Activated T-helper 2 cell treated with anti-CD3 and anti-CD28 coated beads, Interferon-gamma antibody, Interleukin-2, Interleukin-4, amounts not matched to agents 10 μg/mL and 5 μg/mL and 100 μg/mL, durations not matched to agents 14 hours and 24 hours and 36 hours (primary cell): ENCODE measurements around the gene SPOCD1. TPM values are rescaled to one million over a fixed set of nuclear protein-coding genes. Genes with fewer than 3 reads are reported as not detected.

Experiments
- DNase-seq: peaks from one replicate; pipeline ENCODE4 v3.0.0; 2021; ENCODE audit warnings: low spot score
- H3K27ac Mint-ChIP-seq: one replicate; pipeline ENCODE4 v1.8.0; 2021; ENCODE audit warnings: mixed read lengths
- H3K27me3 Mint-ChIP-seq: one replicate; pipeline ENCODE4 v1.8.0; 2021; ENCODE audit warnings: low read depth, mixed read lengths
- H3K36me3 Mint-ChIP-seq: one replicate; pipeline ENCODE4 v1.8.0; 2021; ENCODE audit warnings: low read depth, mixed read lengths
- H3K4me1 Mint-ChIP-seq: one replicate; pipeline ENCODE4 v1.8.0; 2021; ENCODE audit warnings: low read depth, mixed read lengths
- H3K4me3 Mint-ChIP-seq: one replicate; pipeline ENCODE4 v1.8.0; 2021; ENCODE audit warnings: low read depth, mild to moderate bottlenecking, moderate library complexity, mixed read lengths
- H3K9me3 Mint-ChIP-seq: one replicate; pipeline ENCODE4 v1.8.0; 2021; ENCODE audit warnings: mixed read lengths
- intact Hi-C: fragments of 100-400 bp; cut with micrococcal nuclease; formaldehyde crosslinking; loops from one replicate; pipeline ENCODE4 v1.15.1; 2023
- total RNA-seq: library from RNA; stranded (reverse); gene quantifications from 2 replicates; pipeline ENCODE4 v1.2.3, GENCODE V29; 2022

SPOCD1 gene
- total RNA-seq, 1 donor from 2014 or later = not detected

DNA sequence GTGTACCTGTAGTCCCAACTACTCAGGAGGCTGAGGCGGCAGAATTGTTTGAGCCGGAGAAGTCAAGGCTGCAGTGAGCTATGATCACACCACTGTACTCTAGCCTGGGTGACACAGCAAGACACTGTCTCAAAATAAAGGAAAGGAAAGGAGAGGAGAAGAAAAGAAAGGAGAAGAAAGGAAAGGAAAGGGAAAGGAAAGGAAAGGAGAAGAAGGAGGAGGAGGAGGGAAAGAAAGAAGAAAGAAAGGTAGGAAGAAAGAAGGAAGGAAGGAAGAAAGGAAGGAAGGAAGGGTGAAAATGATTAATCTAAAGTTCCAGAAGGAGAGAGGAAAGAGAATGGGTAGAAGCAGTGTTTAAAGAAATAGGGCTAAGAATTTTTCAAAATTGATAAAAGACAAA, 12.2 kb downstream of the SPOCD1 start:
- peaks cover 33% of the 10 kb centered on the region for H3K27me3 Mint-ChIP-seq
- no peaks in the 10 kb centered on the region for H3K36me3 Mint-ChIP-seq
- intact Hi-C loops = no loop called here
- no peak overlapping the region for H3K4me3 Mint-ChIP-seq
- no peaks in the 10 kb centered on the region for H3K9me3 Mint-ChIP-seq
- DNase-seq = no peak
- no peak overlapping the region for H3K27ac Mint-ChIP-seq
- H3K4me1 Mint-ChIP-seq = peaks cover 5% of the 10 kb centered on the region

DNA sequence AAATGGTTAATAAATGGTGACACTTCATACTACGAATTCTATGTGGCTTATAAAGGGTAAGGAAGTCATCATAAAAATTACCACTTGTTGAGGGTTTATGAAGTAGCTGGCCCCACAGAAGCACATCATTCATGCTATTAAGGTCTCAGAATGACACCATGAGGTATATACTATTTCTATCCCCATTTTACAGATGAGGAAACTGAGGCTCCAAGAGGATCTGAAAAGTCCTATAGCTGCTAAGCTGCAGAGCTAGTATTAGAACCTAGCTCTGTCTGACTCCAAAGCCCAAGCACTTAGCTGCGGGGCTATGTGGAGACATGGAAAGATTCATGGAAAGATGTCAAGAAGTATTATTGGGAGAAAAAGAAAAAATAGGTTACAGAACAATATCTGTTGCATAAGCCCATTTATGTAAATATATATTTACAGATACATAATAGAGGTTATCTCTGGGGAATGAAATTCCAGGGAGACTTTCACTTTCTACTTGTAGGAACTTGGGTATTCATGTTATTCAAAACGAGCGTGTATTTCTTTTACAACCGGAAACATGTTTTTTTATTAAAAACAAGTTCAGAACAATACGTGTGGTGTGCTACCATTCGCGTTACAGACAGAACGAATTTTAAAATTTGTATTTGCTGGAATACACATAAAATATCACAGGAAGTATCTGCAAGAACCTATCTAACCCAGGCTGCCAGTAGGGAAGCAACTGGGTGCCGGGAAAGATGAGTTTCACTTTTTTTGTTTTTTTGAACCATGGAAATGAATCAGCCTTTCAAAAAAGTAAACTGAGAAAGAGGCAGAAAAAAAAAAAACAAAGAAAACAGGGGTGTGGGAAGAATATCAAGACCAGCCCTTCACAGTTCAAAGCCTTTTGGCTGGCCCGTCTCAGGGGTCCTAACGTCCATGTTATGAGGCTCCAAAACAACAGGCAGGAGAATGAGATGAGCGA, 13.4 kb downstream of the SPOCD1 start:
- H3K4me1 Mint-ChIP-seq = peaks cover 5% of the 10 kb centered on the region
- no peaks in the 10 kb centered on the region for H3K9me3 Mint-ChIP-seq
- no peaks in the 10 kb centered on the region for H3K36me3 Mint-ChIP-seq
- no peak for DNase-seq
- H3K4me3 Mint-ChIP-seq = no peak overlapping the region
- no peak overlapping the region for H3K27ac Mint-ChIP-seq
- intact Hi-C loops = no loop called here
- H3K27me3 Mint-ChIP-seq = peaks cover 27% of the 10 kb centered on the region

DNA sequence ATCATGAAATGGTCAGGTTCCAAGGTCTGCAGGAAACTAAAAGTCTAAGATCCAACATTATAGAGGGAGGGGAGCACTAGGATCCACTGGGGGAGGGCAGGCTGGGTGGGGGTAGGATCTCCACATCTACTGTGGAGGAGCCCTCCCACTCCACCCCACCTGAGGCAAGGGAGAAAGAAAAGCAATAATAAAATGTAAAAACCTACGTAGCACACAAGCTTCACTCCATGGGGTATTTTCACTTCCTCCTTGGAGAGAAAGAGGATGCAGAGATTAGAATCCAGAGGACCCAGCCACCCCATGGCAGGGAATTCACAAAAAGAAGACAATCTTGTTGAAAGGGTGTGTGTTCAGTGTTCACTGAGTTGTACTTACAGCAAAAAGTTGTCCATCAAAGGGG, 14.4 kb downstream of the SPOCD1 start:
- DNase-seq = no peak
- Mint-ChIP-seq H3K9me3 (no peaks in the 10 kb centered on the region), H3K36me3 (no peaks in the 10 kb centered on the region), H3K4me3 (no peak overlapping the region), H3K27ac (no peak overlapping the region), H3K27me3 (peaks cover 26% of the 10 kb centered on the region), H3K4me1 (peaks cover 5% of the 10 kb centered on the region)
- intact Hi-C loops = no loop called here

DNA sequence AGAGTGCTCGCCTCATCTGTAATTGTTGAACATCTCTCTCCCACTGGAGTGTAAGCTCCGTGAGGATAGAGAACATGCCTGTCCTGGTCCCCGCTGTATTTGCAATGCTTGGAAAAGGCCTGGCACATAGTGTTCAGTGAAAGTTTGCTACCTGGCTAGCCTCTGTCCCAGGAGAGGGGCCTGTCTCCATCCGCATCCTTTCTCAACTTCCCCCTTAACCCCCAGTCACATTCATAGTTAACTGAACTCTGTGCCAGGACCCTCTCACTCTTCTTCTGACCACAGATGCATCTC, 15.2 kb downstream of the SPOCD1 start:
- Mint-ChIP-seq H3K36me3 (no peaks in the 10 kb centered on the region), H3K4me1 (peaks cover 5% of the 10 kb centered on the region), H3K9me3 (no peaks in the 10 kb centered on the region), H3K27me3 (peaks cover 26% of the 10 kb centered on the region), H3K4me3 (no peak overlapping the region), H3K27ac (no peak overlapping the region)
- intact Hi-C loops = no loop called here
- DNase-seq = no peak

DNA sequence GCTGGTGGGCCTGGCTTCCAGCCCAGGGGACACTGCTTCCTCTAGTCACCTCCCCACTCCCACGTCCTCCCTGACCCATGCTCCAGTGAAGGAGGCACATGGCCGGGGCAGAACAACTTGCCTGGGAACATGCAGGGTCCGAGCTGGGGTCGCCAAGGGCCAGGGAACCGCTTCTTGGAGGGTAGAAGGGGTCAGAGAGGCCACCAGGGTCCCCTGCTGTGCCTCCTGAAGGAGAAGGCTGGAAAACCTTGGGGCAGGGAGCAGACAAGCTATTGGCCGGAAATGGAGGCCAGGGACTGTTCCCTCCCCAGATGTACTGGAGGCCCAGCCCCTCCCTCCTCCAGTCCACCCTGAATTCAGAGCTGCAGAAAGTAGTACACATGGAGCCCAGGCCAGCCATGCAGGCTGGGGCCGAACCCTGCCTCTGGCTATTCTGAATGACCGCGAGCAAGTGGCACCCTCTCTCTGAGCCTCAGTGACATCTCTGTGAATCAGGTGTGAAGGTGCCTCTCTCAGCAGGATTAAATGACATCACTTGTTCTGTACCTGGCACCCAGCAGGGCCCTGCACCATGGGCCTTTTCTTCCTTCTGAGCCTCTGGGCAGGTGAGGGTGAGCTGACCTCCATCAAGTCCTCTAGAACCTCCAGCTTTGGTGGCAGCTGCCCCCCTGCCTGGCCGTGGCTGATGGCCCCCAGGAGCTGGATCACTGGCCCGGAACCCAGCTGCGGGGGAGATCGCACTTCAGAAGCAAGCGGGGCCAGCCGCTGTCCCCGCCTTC, 15.7 kb downstream of the SPOCD1 start:
- H3K4me1 Mint-ChIP-seq = peaks cover 5% of the 10 kb centered on the region
- peaks cover 21% of the 10 kb centered on the region for H3K27me3 Mint-ChIP-seq
- H3K9me3 Mint-ChIP-seq = no peaks in the 10 kb centered on the region
- H3K4me3 Mint-ChIP-seq = no peak overlapping the region
- no peak for DNase-seq
- H3K36me3 Mint-ChIP-seq = no peaks in the 10 kb centered on the region
- H3K27ac Mint-ChIP-seq = no peak overlapping the region
- intact Hi-C loops = no loop called here

DNA sequence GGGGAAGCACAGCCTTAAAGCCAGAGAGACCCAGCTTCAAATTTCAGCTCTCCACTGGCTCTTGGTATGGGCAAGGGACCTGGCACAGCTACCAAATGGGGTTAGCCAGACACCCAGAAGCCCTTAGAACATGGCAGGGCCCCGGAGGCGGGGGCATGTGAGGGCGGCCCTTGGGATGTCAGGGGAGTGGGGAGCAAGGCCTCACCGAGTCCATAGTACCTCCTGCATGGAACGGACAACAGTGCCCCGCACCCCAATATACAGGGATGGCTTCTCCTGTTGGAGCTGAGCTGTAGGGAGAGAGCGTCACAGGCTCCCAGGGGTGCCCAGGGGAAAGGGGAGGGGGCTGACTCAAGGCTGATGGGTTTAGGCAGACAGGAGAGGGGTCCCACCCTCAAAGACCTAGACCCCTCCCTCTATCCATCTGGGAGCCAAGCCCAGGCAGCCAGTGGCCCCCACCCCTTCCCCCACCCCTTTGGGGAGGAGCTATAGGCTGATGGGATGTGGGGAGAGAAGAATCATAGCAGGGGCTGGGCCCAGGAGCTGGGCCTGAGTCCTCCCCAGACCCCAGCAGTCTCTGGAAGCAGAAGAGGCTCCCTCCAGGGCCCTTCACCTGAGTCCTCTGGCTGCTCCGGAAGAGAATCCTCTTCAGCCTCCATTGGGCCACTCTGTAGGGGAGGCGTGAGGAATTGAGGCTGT, 16.5 kb downstream of the SPOCD1 start:
- peaks cover 5% of the 10 kb centered on the region for H3K4me1 Mint-ChIP-seq
- intact Hi-C loops = no loop called here
- no peaks in the 10 kb centered on the region for H3K9me3 Mint-ChIP-seq
- no peak overlapping the region for H3K27ac Mint-ChIP-seq
- no peak overlapping the region for H3K4me3 Mint-ChIP-seq
- no peak for DNase-seq
- peaks cover 21% of the 10 kb centered on the region for H3K27me3 Mint-ChIP-seq
- no peaks in the 10 kb centered on the region for H3K36me3 Mint-ChIP-seq

DNA sequence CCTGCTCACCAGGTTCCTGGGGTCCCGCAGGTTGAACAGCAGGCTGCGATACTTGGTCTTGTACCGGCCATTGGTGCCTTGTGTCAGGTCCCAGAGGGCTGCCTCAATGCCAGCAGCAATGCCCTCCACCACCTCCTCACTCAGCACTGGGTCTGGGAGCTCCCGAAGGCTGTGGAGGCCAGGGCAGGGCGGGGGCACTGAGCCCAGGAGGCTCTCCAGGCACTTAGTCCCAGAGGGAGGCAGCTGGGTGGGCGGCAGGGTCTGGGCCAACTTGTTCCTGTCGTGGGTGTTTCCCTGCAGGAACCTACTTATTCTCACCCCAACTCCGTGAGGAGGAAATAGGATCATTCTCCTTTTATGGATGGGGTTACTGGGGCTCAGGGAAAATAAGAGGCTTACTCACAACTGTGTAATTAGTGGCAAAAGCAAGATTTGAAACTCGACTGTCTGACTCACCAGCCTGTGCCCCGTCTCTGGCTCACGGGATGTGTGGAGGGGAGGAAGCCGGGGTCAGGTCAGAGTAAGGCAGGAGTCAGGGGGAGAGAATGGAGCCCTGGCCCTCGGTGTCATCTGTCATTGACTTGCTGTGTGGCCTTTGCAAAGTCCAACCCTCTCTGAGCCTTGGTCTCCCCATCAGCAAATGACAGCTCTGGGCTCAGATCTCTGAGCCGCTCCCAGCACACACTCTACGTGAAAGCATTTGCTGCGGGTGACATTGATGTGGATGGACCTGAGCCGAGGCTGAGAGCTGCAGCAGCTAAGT, 17.2 kb downstream of the SPOCD1 start:
- Mint-ChIP-seq H3K27ac (no peak overlapping the region), H3K27me3 (peaks cover 17% of the 10 kb centered on the region), H3K4me3 (no peak overlapping the region), H3K36me3 (no peaks in the 10 kb centered on the region), H3K9me3 (no peaks in the 10 kb centered on the region), H3K4me1 (peaks cover 5% of the 10 kb centered on the region)
- intact Hi-C loops = no loop called here
- DNase-seq = no peak

DNA sequence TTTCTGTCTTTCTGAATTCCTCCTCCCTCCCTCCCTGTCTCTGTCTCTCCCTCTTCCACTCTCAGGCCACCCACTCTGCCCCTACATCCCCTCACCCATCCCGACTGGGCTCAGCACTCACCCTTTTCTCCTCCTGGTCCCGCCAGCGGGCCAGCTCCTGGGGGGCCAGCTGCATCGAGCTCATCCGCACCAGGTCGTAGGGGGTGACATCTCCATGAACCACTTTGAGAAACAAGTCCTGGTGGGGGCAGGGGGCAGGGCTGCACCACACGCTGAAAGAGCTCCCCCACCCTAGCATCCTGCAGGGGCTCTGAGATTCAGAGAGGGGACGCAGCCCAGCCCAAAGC, 17.8 kb downstream of the SPOCD1 start:
- Mint-ChIP-seq H3K4me1 (peaks cover 5% of the 10 kb centered on the region), H3K27ac (no peak overlapping the region), H3K27me3 (peaks cover 14% of the 10 kb centered on the region), H3K4me3 (no peak overlapping the region), H3K9me3 (no peaks in the 10 kb centered on the region), H3K36me3 (no peaks in the 10 kb centered on the region)
- intact Hi-C loops = no loop called here
- no peak for DNase-seq

DNA sequence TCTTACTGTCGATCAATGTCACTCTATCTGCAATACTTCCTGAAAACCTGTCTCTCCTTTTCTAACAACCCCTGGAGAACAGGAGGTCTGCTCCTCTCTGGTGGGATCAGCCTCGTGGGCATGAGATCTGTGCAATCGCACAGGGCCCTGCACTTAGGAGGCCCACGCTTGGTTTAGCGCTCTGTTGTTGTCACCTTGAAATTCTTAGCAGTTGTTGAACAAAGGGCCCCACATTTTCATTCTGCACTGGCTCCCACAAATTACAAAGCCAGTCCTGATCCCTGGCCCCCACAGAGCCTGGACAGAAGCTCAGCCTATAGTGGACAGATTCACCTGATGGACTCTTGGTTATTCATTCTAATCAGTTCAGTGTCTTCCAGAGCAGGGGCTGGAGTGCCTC, 18.6 kb downstream of the SPOCD1 start:
- Mint-ChIP-seq H3K4me1 (peaks cover under 1% of the 10 kb centered on the region), H3K4me3 (no peak overlapping the region), H3K27me3 (peaks cover 11% of the 10 kb centered on the region), H3K9me3 (no peaks in the 10 kb centered on the region), H3K27ac (no peak overlapping the region), H3K36me3 (no peaks in the 10 kb centered on the region)
- intact Hi-C loops = no loop called here
- no peak for DNase-seq

DNA sequence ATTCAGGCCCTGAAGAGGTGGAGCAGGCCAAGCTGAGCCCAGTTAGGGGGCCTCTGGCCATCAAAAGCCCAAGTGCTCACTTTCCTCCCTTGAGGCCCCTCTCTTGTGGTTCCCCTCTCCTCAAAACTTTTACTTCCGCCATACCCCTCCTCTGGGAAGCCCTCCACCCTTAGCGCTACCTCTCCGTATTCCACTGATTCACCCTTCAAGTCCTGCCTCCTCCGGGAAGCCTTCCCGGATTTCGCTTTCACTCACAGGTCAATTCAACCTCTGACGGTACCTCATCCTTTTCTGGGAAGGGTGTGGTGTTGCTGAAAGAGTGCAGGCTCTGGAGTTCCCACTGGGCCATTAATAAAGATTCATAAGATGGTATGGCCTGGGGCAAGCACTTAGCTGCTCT, 19.1 kb downstream of the SPOCD1 start:
- no peak for DNase-seq
- Mint-ChIP-seq H3K27me3 (peaks cover 13% of the 10 kb centered on the region), H3K4me3 (no peak overlapping the region), H3K27ac (no peak overlapping the region), H3K9me3 (no peaks in the 10 kb centered on the region), H3K4me1 (no peaks in the 10 kb centered on the region), H3K36me3 (no peaks in the 10 kb centered on the region)
- intact Hi-C loops = no loop called here

DNA sequence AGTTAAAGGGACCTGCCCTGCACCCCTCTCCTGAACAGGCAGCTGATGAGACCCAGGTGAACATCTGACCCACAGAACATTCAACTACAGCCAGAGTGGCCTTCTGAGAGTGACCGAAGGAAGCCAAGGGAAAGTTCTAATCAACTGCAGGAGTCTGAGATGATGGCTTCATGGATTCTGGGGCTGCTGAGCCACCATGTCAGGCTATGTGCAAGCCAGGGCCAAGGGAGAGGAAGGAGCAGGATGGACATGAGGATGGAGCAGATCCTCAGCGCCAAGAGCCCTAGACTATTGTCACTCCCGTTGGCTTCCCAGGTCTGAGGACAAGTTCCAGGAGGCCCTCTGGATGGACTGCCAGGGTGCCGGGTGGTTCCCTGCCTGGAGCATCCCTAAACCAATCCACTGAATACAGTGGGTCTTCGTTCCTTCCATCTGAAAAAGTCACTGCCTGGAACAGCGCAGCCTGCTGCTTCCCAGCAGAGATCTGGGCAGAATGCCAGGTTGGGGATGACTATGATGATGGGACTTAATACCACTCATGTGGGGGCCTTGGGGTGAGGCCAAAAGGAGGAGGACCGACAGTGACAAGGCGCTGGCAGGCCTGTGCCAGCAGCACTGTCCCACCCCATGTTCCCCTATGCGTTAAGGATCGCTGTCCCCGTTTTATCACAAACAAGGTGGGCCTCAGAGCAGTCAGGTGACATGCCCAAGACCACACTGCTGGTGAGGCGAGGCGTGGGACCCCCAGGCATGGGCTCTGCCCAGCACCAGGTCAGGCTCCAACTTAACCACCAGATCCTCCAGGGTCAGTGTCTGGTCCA, 19.8 kb downstream of the SPOCD1 start:
- H3K27me3 Mint-ChIP-seq = peaks cover 11% of the 10 kb centered on the region
- H3K4me3 Mint-ChIP-seq = no peak overlapping the region

More for the DNA sequence above, 19.8 kb downstream of the SPOCD1 start:
- Mint-ChIP-seq H3K36me3 (no peaks in the 10 kb centered on the region), H3K4me1 (no peaks in the 10 kb centered on the region), H3K27ac (no peak overlapping the region), H3K9me3 (no peaks in the 10 kb centered on the region)
- intact Hi-C loops = no loop called here
- no peak for DNase-seq
